OCI-M2 (cell line): ENCODE measurements around the gene FAM3B.

ENCODE experiments used
- DNase-seq: peaks from one replicate; lab custom pipeline; 2025; ENCODE audit not compliant: unreplicated experiment; lab: John Stamatoyannopoulos, UW

FAM3B gene

DNA sequence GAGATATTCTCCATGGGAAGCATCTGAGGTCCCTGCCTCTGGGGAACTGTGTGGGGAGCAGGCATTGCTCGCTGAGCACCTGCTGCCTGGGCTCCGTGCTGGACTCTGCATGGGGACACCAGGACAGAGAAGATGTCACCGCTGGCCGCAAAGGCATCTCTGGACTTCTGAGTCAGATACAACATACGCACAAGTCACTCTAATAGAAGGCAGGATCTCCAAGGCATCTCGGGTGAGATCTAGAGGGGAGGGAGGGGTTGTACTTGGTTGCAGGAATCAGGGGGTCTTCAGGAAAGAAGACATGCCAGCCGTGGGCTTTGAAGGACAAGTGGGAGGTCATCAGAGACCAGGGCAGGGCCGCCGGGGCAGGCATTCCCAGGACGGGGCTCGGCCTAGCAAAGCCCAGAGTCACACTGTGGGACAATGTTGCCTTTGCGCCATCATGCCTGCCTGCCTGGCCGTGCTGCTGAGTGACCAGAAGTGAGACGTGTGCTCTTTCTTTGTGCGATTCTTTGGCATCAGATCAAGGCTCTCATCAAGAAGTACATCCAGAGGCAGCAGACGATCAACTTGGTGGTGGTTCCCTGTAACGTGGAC, 73.5 kb downstream of the FAM3B start:
- DNase-seq, result no peak

DNA sequence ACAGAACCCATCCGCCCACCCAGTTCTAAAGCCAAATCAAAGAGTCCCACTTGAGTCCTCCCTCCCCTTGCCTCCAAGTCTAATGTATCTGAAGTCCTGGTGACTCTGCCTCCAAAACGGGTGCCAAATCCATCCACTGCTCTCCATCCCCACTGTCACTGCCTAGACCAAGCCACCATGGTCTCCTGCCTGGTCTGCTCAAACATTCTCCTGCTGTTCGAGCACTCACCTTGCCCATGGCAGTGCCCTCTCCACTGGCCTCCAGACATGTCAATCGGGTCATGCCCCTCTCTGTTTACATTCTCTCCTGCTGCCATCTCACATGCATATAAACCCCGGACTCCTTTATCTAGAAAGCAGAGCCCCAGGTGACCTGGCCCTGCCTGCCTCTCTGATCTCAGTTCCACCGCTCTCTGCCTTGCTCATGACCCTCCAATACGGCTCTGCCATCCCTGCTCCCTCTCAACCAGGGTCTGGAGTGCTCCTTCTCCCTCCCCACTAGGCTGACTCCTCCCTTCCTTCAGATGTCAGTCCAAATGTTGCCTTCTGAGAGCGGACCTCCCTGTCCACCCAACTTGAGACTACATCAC, 77.4 kb downstream of the FAM3B start:
- DNase-seq, result no peak

DNA sequence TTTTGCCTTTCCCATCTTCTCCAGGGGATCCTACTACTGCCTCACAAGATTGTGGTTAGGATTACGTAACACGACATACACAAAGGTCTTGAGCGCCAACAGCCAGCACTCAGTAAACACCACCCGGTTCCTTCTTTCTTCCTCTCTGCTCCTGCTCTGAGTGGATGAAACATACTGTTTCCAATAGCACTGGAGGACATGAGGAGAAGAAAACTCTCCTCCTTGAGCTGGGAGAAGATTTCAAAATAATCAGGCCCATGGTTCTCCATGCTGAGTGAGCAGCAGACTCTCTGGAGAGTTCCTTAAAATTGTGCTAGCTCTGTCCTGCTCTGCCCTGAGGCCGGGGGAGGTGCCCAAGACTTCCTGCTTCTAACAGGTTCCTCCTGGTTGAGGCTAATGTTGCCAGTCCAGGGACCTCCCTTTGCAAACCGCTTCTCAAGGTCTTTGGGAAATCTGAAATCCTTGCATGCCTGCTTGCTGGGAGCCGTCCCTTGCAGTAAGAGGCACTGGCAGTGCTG, 80.0 kb downstream of the FAM3B start:
- DNase-seq, result no peak

DNA sequence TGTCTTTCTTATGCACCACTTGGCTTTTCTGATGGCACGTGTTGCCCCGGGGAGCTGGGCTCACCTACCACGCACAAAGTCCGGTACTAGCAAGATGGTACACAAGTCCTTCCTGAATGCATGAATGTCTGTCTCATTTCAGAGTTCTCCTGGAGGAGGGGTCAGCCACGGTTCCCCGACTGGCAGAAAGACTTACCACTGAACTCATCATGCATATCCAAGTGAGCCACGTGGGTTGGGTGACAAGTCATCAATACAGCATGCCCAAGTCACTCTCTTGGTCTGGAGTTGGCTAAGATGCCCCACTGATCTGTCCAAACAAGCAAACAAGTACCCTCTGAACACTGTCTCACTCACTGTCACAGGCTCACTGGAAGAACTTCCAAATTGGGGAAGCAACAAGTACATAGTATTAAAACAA, 80.9 kb downstream of the FAM3B start:
- DNase-seq, result no peak

DNA sequence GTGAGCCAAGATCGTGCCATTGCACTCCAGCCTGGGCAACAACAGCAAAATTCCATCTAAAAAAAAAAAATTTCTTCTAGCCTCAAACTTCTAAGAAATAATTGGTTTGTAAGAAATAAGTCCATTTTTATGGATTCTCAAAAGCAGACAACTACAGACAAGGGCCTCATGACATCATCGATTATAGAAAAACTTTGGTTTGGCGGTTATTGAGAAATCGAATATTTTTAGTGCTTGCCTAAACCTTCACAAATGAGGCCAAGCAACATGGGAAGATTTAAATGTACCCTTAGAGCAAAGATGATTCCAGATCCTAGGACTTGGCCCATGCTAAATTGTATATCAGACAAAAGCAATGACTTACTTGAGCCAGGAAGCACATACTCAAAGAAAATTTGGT, 81.7 kb downstream of the FAM3B start:
- no peak for DNase-seq

DNA sequence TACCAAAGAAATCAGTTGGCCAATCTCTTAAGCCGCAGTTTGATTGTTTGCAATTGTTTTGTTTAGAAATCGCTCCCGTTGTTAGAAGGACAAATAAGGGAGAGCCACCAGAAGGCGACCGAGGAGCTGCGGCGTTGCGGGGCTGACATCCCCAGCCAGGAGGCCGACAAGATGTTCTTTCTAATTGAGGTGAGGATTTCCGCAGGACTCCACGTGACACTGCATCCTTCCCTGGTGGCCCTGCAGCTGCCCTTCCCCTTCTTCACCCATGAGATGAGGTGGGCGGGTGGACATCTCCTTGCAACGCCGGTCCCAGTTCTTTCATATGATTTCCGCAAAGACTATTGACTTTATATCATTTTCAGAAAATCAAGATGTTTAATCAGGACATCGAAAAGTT, 82.2 kb downstream of the FAM3B start:
- DNase-seq, result no peak

DNA sequence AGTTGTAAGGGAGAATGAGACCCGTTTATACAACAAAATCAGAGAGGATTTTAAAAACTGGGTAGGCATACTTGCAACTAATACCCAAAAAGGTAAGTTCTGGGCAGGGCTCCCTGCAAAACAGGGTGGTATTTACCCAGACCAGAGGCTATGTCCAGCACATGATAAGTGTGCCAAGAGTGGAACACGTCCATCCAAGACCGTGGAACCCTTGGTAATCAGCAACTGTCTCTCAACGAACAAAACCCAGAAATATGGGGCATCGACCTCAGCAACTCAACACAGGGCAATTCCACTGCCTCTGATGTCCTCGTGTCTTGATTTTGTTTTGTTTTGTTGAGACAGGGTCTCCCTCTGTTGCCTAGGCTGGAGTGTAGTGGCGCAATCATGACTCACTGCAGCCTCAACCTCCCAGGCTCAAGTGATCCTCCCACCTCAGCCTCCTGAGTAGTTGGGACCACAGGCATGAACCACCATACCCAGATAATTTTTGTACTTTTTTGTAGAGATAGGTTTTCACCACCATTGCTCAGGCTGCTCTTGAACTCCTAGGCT, 82.7 kb downstream of the FAM3B start:
- no peak for DNase-seq

DNA sequence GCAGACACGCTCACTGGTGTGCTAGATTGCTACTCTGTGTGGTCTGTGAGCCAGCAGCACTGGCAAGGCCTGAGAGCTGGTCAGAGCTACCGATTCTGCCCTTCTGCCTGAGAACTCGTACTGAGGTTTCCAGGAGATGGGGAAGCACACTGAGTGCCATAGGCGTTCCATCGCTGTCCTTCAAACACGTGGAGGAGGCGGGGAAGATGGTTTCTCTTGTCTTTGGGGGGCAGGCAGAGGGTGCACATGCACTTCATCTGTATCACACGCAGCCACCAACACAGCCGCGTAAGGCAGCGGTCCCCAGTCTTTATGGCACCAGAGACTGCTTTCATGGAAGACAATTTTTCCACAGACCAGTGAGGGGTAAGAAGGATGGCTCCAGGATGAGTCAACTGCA, 85.6 kb downstream of the FAM3B start:
- no peak for DNase-seq

DNA sequence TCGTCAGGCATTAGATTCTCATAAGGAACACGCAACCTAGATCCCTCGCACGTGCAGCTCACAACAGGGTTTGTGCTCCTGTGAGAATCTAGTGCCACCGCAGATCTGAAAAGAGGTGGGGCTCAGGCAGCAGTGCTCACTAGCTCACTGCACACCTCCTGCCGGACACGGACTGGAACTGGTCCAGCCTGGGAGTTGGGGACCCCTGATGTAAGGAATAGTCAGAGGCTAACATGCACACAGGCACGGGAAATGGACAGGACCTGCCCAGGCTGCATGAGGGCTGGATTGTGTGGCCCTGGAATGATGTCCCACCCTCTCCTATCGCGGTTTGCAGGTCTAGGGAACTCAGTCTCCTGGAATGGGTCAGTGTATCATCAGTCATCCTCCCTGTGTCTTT, 86.2 kb downstream of the FAM3B start:
- no peak for DNase-seq

DNA sequence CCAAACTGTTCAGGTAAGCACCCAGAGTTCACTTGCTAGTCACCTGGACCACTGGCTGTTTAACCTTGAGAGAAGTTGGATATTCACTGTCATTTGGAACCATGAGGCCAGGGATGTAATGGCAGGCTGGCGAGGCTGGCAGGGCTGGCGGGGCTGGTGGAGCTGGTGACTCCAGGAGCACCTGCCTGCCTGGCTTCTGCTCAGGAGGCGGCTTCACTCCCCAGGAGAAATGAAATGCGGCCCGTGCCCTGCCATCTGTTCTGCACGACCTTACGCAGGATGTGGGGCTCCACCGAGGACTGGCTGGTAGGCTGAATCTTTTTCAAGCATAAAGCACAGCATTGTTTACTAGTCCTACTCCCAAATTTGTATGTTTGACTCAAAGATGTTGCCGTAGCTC, 86.7 kb downstream of the FAM3B start:
- DNase-seq, result no peak

DNA sequence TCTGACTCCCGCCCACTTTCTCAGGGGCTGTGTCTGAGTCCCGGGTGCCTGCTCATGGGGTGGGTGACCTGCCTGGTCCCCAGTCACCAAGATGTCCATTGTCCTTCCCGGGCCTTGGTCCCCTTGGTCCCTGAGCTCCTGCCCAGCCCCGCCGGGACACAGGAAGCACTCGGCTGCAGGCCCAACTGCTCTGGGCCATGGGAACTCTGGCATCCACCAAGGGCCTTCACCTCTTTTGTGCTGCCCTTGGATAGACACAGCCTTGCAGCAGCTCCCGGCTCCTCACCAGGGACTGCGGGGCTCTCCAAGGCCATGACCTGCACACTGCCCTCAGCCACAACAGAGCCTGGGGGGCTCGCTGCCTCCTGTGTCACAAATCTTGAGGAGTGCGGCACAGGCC, 87.4 kb downstream of the FAM3B start:
- DNase-seq, result no peak

DNA sequence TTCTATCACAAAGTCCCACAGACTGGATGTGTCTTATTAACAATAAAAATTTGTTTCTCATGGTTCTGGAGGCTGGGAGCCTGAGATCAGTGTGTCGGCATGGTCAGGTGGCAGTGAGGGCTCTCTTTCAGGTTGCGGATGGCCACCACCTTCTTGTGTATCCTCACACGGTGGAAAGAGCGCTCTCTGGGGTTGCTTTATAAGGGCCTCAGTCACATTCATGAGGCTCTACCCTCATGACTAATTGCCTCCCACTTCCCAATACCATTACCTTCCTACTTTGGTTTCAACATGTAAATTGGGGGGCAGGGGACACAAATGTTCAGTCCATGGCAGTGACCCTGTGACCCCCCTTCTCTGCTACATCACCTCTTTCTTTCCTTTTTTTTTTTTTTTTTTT, 88.7 kb downstream of the FAM3B start:
- no peak for DNase-seq

DNA sequence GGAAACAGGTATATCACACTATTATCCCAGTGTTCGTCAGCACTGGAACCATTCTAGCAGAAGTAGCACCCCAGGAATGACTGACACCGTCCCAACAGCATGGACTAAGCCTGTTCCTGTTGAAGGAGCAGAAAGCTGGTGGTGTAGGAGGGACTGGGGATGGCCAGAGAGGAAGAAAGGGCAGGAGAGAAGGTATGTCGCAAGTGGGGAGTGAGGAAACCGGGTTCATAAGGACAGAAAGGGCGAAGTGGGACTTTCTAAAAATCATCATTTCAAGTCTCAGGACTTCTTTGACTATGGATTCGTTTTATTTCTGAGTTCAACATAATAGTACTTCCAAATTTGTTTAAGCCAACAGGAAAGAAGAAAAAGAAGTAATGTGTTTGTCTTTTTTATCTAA, 89.7 kb downstream of the FAM3B start:
- no peak for DNase-seq
